Activated T-helper 1 cell treated with anti-CD3 and anti-CD28 coated beads, Interleukin-12 subunit alpha, Interleukin-12 subunit beta, Interleukin-2, Interleukin-4 antibody, amounts not matched to agents 30 ng/mL and 10 ng/mL and 1 ng/mL, durations not matched to agents 14 hours and 24 hours and 36 hours (primary cell): Measurements from ENCODE around the gene FREM3. TPM values are rescaled to one million over a fixed set of nuclear protein-coding genes. Genes with fewer than 3 reads are reported as not detected.

Source experiments
- DNase-seq: peaks from one replicate; pipeline ENCODE4 v3.0.0; 2021; ENCODE audit warnings: low spot score
- H3K27ac Mint-ChIP-seq: one replicate; pipeline ENCODE4 v1.8.0; 2021; ENCODE audit warnings: mild to moderate bottlenecking, mixed read lengths
- H3K27me3 Mint-ChIP-seq: one replicate; pipeline ENCODE4 v1.8.0; 2022; ENCODE audit warnings: mild to moderate bottlenecking, moderate library complexity, mixed read lengths; ENCODE audit not compliant: insufficient read depth
- H3K36me3 Mint-ChIP-seq: one replicate; pipeline ENCODE4 v1.8.0; 2021; ENCODE audit warnings: low read depth, mixed read lengths
- H3K4me1 Mint-ChIP-seq: one replicate; pipeline ENCODE4 v1.8.0; 2021; ENCODE audit warnings: low read depth, mixed read lengths
- H3K4me3 Mint-ChIP-seq: one replicate; pipeline ENCODE4 v1.8.0; 2021; ENCODE audit warnings: mild to moderate bottlenecking, moderate library complexity, mixed read lengths
- H3K9me3 Mint-ChIP-seq: one replicate; pipeline ENCODE4 v1.8.0; 2021; ENCODE audit warnings: mixed read lengths
- intact Hi-C: fragments of 100-400 bp; cut with micrococcal nuclease; formaldehyde crosslinking; loops from one replicate; pipeline ENCODE4 v1.15.1; 2024
- total RNA-seq: library from RNA; stranded (reverse); gene quantifications from 2 replicates; pipeline ENCODE4 v1.2.3, GENCODE V29; 2022

FREM3 gene
- total RNA-seq, 1 donor from 2014 or later = not detected

GRCh38 chr4:143643399-143643798 lies 57.1 kb downstream of the FREM3 start:
- Mint-ChIP-seq H3K9me3 (peaks cover 21% of the 10 kb centered on the region), H3K27me3 (no peaks in the 10 kb centered on the region), H3K36me3 (peaks cover 3% of the 10 kb centered on the region), H3K27ac (no peak overlapping the region), H3K4me3 (no peak overlapping the region), H3K4me1 (no peaks in the 10 kb centered on the region)
- intact Hi-C loops = no loop called here
- DNase-seq = no peak

- Mint-ChIP-seq H3K36me3 (peaks cover 3% of the 10 kb centered on the region), H3K27ac (no peak overlapping the region), H3K4me3 (no peak overlapping the region), H3K9me3 (peaks cover 14% of the 10 kb centered on the region), H3K4me1 (no peaks in the 10 kb centered on the region), H3K27me3 (no peaks in the 10 kb centered on the region)
- no peak for DNase-seq
- intact Hi-C loops = no loop called here
These were observed 57.9 kb downstream of the FREM3 start for GRCh38 chr4:143642611-143643010.

GRCh38 chr4:143641361-143641760 lies 59.1 kb downstream of the FREM3 start:
- no peak for DNase-seq
- no peaks in the 10 kb centered on the region for H3K36me3 Mint-ChIP-seq
- intact Hi-C loops = no loop called here
- H3K4me1 Mint-ChIP-seq = no peaks in the 10 kb centered on the region
- peaks cover 1% of the 10 kb centered on the region for H3K9me3 Mint-ChIP-seq
- no peak overlapping the region for H3K4me3 Mint-ChIP-seq
- H3K27ac Mint-ChIP-seq = no peak overlapping the region
- no peaks in the 10 kb centered on the region for H3K27me3 Mint-ChIP-seq

DNA sequence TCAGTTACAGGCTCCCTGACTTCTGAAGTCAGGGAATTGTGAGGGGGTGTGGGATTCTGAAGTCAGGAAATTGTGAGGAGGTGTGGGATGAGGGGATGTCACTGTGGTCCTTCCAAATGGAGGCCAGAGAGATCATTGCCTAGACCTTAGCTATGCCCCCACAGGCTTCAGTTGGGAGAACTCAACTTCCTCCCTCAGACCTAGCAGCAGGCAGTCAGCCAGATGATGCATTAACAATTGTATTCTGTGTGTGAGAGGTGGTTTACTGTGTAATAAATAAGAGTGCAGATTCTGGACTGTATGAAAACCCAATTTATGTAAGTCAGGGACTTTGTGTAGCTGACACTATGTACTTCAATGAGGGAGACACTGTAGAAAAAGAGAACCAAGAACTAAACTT lies 65.7 kb downstream of the FREM3 start:
- H3K4me3 Mint-ChIP-seq = no peak overlapping the region
- no peaks in the 10 kb centered on the region for H3K9me3 Mint-ChIP-seq
- no peaks in the 10 kb centered on the region for H3K36me3 Mint-ChIP-seq
- H3K27ac Mint-ChIP-seq = no peak overlapping the region
- no peak for DNase-seq
- intact Hi-C loops = no loop called here
- H3K4me1 Mint-ChIP-seq = no peaks in the 10 kb centered on the region
- peaks cover 2% of the 10 kb centered on the region for H3K27me3 Mint-ChIP-seq

DNA sequence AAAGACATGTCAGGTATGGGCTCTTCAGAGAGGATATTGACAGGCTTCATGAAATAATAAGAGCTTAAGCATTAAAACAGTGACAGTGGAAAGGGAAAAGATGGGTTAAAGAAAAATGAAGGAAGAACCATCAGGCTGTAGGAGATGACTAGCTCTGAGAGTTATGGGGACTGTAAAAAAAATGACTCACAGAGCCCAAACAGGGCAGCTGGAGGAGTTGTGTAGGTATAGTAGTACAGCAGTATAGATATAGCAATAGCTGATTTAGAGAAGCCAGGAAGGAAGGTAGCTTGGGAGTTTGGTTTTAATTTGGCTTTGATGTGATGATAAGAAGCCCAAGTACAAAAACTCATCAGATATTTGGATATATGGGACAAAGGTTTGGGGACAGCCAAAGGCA lies 66.6 kb downstream of the FREM3 start:
- Mint-ChIP-seq H3K4me3 (no peak overlapping the region), H3K9me3 (no peaks in the 10 kb centered on the region), H3K27me3 (peaks cover 2% of the 10 kb centered on the region), H3K27ac (no peak overlapping the region), H3K36me3 (no peaks in the 10 kb centered on the region), H3K4me1 (no peaks in the 10 kb centered on the region)
- no peak for DNase-seq
- intact Hi-C loops = no loop called here

DNA sequence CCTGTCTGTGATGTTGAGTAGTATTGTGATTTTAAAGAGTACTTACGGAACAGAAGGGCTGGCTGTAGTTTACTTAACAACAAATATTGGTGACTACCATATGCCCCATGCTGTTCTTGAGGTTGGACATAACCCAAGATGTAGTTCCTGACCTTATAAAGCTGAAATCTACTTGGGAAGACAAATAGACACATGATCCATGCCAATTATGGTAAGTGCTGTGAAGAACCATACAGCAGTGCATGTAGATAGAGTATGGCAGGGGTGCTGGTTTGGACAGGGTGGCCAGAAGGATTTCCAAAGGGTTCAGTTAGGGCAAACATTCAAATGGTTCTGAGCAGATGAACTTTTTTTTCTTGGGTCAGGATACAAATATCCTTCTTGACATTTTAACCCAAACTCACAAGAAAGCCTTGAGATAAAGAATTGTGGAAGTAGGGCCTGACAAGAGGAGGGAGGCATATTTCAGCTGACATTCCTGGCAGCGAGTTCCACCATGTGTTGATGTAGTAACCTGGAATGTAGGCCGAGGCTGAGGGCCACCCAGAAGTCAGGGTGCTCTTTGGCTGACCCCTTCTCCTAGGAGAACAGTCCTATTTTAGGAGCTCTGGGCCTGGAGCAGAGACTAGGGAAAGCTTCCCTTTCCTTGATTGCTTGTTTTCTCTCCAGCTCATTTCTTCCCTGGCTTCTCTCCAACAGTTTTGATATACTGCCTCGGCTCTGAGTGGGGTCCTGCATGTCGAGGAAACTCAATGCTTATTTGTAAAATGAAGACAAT lies 74.2 kb downstream of the FREM3 start:
- Mint-ChIP-seq H3K27me3 (peaks cover 1% of the 10 kb centered on the region), H3K9me3 (no peaks in the 10 kb centered on the region), H3K4me1 (no peaks in the 10 kb centered on the region), H3K27ac (no peak overlapping the region), H3K36me3 (no peaks in the 10 kb centered on the region), H3K4me3 (no peak overlapping the region)
- intact Hi-C loops = no loop called here
- no peak for DNase-seq

GRCh38 chr4:143625632-143626031 lies 74.8 kb downstream of the FREM3 start:
- H3K36me3 Mint-ChIP-seq = no peaks in the 10 kb centered on the region
- no peak overlapping the region for H3K27ac Mint-ChIP-seq
- intact Hi-C loops = no loop called here
- H3K9me3 Mint-ChIP-seq = no peaks in the 10 kb centered on the region
- H3K4me1 Mint-ChIP-seq = no peaks in the 10 kb centered on the region
- no peak overlapping the region for H3K4me3 Mint-ChIP-seq
- H3K27me3 Mint-ChIP-seq = peaks cover 1% of the 10 kb centered on the region
- DNase-seq = no peak

- no peaks in the 10 kb centered on the region for H3K36me3 Mint-ChIP-seq
- no peak overlapping the region for H3K4me3 Mint-ChIP-seq
- intact Hi-C loops = no loop called here
- H3K27me3 Mint-ChIP-seq = peaks cover 1% of the 10 kb centered on the region
- no peak for DNase-seq
- H3K9me3 Mint-ChIP-seq = no peaks in the 10 kb centered on the region
- H3K4me1 Mint-ChIP-seq = no peaks in the 10 kb centered on the region
- no peak overlapping the region for H3K27ac Mint-ChIP-seq
These were observed 76.6 kb downstream of the FREM3 start for GRCh38 chr4:143623896-143624295.

GRCh38 chr4:143618811-143619210 lies 81.7 kb downstream of the FREM3 start:
- Mint-ChIP-seq H3K9me3 (peaks cover 6% of the 10 kb centered on the region), H3K4me3 (no peak overlapping the region), H3K4me1 (peaks cover 13% of the 10 kb centered on the region), H3K36me3 (no peaks in the 10 kb centered on the region), H3K27me3 (peaks cover 16% of the 10 kb centered on the region), H3K27ac (no peak overlapping the region)
- intact Hi-C loops = loop anchor here (5.0 kb wide), 1 partner anchor 57 kb away; no protein-coding TSS in a partner anchor
- no peak for DNase-seq

GRCh38 chr4:143617994-143618679 lies 82.3 kb downstream of the FREM3 start:
- Mint-ChIP-seq H3K4me1 (peaks cover 13% of the 10 kb centered on the region), H3K27me3 (peaks cover 18% of the 10 kb centered on the region), H3K9me3 (peaks cover 6% of the 10 kb centered on the region), H3K36me3 (no peaks in the 10 kb centered on the region), H3K4me3 (no peak overlapping the region), H3K27ac (no peak overlapping the region)
- DNase-seq = no peak
- intact Hi-C loops = loop anchor here (5.0 kb wide), 1 partner anchor 56 kb away; no protein-coding TSS in a partner anchor

- H3K4me3 Mint-ChIP-seq = no peak overlapping the region
- intact Hi-C loops = loop anchor here (5.0 kb wide), 1 partner anchor 54 kb away; no protein-coding TSS in a partner anchor
- no peak overlapping the region for H3K27ac Mint-ChIP-seq
- no peaks in the 10 kb centered on the region for H3K36me3 Mint-ChIP-seq
- H3K4me1 Mint-ChIP-seq = peaks cover 13% of the 10 kb centered on the region
- peaks cover 27% of the 10 kb centered on the region for H3K27me3 Mint-ChIP-seq
- DNase-seq = peak; percentile 4
- peaks cover 6% of the 10 kb centered on the region for H3K9me3 Mint-ChIP-seq
These were observed 83.7 kb downstream of the FREM3 start for GRCh38 chr4:143616771-143617170.

DNA sequence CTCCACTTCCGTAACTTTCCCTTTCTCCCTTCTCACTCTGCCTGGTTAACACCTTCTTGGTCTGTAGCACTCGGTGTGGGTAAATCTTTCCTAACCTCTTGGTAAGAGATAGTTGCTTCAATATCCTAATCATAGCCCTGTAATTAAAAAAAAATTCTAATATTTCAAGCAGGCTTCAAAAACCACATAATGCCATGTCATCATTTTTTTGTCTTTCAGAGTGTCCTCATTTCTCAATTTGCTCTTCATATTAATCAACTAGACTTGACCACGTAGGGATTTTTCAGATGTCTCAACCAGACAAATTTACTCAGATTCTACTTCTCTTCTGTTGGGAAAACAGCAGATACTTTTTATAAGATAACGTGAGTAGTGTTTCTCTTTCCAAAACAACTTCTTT lies 91.0 kb downstream of the FREM3 start:
- DNase-seq = no peak
- Mint-ChIP-seq H3K4me3 (no peak overlapping the region), H3K27me3 (peaks cover 14% of the 10 kb centered on the region), H3K36me3 (no peaks in the 10 kb centered on the region), H3K4me1 (no peaks in the 10 kb centered on the region), H3K9me3 (no peaks in the 10 kb centered on the region), H3K27ac (no peak overlapping the region)
- intact Hi-C loops = no loop called here

DNA sequence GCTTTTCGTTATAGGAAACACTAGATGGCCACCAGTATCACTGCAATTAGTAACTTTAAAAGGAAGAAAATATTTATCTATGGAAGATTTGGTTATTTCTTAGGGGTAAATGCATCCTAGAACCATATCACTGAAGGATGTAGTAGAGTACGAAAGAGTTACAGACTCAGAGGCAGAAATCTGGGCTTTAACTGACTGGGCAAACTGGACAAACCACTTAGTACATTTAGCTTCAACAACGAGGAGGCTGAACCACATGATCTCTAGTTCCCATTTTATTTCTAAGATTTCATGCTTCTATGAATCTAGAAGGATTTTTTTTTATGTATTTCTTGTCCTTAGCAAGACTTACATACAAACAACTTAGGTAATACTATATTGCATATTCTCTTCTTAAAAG lies 94.0 kb downstream of the FREM3 start:
- DNase-seq = no peak
- H3K36me3 Mint-ChIP-seq = no peaks in the 10 kb centered on the region
- no peaks in the 10 kb centered on the region for H3K9me3 Mint-ChIP-seq
- H3K4me3 Mint-ChIP-seq = no peak overlapping the region
- peaks cover 3% of the 10 kb centered on the region for H3K27me3 Mint-ChIP-seq
- no peaks in the 10 kb centered on the region for H3K4me1 Mint-ChIP-seq
- H3K27ac Mint-ChIP-seq = no peak overlapping the region
- intact Hi-C loops = no loop called here
